ENCODE results near the gene OSBP2. TPM values are rescaled to one million over a fixed set of nuclear protein-coding genes. Genes with fewer than 3 reads are reported as not detected.

OSBP2 gene
- total and polyA plus RNA-seq, 2 of the 13 experiments (the other 11 are each of a cell fraction or from before 2014, with no cell fraction given): 5.0 to 7.7 TPM

DNA sequence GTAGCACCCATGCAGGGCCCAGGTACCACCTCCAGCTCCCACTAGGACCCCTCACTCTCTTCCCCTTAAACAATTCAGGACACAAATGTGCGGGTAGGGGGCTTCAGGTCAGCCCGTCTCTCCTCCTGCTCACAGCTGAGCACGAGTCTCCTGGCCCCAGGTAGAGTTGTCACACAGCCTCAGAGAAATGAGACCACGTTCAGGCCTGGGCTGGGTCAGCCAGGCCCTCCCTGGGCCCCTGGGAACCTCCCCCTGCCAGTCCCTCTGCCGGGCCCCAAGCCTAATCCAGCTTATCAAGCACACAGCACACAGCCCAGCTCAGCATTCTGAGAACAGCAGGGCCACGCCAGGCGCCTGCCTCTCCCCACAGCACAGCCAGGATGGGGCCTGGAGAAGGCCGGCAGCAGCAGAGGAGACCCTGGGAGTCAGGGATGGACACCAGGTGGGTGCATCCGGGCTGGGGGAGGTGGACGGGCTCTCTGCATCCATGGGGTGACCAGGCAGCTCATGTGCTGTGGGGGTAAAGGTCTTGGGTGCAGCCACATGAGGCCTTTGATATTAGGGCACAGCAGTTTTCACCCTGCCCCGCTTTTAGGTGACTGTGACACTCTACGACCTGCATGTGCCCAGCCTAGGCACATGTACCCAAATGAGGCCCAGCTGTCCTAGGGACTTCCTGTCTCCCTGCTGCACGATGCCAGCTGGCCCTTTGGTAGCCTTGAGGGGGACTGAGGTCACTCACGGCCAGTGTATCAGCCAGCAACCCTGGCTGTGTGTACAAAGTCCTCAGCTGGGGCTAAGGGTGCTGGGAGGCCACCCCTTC lies 186.9 kb downstream of the OSBP2 start (continued):
- TF ChIP-seq ZNF816 (CRISPR knock-in tag; IDR thresholded peaks at IDR 0.05; ENCODE audit: borderline replicate concordance): no peak
- TF ChIP-seq, protein P1, sequence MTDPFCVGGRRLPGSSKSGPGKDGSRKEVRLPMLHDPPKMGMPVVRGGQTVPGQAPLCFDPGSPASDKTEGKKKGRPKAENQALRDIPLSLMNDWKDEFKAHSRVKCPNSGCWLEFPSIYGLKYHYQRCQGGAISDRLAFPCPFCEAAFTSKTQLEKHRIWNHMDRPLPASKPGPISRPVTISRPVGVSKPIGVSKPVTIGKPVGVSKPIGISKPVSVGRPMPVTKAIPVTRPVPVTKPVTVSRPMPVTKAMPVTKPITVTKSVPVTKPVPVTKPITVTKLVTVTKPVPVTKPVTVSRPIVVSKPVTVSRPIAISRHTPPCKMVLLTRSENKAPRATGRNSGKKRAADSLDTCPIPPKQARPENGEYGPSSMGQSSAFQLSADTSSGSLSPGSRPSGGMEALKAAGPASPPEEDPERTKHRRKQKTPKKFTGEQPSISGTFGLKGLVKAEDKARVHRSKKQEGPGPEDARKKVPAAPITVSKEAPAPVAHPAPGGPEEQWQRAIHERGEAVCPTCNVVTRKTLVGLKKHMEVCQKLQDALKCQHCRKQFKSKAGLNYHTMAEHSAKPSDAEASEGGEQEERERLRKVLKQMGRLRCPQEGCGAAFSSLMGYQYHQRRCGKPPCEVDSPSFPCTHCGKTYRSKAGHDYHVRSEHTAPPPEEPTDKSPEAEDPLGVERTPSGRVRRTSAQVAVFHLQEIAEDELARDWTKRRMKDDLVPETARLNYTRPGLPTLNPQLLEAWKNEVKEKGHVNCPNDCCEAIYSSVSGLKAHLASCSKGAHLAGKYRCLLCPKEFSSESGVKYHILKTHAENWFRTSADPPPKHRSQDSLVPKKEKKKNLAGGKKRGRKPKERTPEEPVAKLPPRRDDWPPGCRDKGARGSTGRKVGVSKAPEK (CRISPR knock-in tag; IDR thresholded peaks at IDR 0.05; ENCODE audit: borderline replicate concordance): no peak
- TF ChIP-seq ZNF557 (CRISPR knock-in tag; IDR thresholded peaks at IDR 0.05): no peak
- TF ChIP-seq, protein P2, sequence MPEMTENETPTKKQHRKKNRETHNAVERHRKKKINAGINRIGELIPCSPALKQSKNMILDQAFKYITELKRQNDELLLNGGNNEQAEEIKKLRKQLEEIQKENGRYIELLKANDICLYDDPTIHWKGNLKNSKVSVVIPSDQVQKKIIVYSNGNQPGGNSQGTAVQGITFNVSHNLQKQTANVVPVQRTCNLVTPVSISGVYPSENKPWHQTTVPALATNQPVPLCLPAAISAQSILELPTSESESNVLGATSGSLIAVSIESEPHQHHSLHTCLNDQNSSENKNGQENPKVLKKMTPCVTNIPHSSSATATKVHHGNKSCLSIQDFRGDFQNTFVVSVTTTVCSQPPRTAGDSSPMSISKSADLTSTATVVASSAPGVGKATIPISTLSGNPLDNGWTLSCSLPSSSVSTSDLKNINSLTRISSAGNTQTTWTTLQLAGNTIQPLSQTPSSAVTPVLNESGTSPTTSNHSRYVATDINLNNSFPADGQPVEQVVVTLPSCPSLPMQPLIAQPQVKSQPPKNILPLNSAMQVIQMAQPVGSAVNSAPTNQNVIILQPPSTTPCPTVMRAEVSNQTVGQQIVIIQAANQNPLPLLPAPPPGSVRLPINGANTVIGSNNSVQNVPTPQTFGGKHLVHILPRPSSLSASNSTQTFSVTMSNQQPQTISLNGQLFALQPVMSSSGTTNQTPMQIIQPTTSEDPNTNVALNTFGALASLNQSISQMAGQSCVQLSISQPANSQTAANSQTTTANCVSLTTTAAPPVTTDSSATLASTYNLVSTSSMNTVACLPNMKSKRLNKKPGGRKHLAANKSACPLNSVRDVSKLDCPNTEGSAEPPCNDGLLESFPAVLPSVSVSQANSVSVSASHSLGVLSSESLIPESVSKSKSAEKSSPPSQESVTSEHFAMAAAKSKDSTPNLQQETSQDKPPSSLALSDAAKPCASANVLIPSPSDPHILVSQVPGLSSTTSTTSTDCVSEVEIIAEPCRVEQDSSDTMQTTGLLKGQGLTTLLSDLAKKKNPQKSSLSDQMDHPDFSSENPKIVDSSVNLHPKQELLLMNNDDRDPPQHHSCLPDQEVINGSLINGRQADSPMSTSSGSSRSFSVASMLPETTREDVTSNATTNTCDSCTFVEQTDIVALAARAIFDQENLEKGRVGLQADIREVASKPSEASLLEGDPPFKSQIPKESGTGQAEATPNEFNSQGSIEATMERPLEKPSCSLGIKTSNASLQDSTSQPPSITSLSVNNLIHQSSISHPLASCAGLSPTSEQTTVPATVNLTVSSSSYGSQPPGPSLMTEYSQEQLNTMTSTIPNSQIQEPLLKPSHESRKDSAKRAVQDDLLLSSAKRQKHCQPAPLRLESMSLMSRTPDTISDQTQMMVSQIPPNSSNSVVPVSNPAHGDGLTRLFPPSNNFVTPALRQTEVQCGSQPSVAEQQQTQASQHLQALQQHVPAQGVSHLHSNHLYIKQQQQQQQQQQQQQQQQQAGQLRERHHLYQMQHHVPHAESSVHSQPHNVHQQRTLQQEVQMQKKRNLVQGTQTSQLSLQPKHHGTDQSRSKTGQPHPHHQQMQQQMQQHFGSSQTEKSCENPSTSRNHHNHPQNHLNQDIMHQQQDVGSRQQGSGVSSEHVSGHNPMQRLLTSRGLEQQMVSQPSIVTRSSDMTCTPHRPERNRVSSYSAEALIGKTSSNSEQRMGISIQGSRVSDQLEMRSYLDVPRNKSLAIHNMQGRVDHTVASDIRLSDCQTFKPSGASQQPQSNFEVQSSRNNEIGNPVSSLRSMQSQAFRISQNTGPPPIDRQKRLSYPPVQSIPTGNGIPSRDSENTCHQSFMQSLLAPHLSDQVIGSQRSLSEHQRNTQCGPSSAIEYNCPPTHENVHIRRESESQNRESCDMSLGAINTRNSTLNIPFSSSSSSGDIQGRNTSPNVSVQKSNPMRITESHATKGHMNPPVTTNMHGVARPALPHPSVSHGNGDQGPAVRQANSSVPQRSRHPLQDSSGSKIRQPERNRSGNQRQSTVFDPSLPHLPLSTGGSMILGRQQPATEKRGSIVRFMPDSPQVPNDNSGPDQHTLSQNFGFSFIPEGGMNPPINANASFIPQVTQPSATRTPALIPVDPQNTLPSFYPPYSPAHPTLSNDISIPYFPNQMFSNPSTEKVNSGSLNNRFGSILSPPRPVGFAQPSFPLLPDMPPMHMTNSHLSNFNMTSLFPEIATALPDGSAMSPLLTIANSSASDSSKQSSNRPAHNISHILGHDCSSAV (CRISPR knock-in tag; IDR thresholded peaks at IDR 0.05; ENCODE audit: borderline replicate concordance): no peak
- TF ChIP-seq HNRNPLL (IDR thresholded peaks at IDR 0.05; ENCODE audit: low read depth, low read length, poor library complexity, severe bottlenecking): peak; percentile 35
- no peak for TF ChIP-seq ZNF547 (CRISPR knock-in tag; IDR thresholded peaks at IDR 0.05)
- no peak for TF ChIP-seq KLF9 (CRISPR knock-in tag; IDR thresholded peaks at IDR 0.05; ENCODE audit: low read depth)
- TF ChIP-seq ZFX (CRISPR knock-in tag; IDR thresholded peaks at IDR 0.05; ENCODE audit: low read depth): peak; percentile 86
- TF ChIP-seq, protein P3, sequence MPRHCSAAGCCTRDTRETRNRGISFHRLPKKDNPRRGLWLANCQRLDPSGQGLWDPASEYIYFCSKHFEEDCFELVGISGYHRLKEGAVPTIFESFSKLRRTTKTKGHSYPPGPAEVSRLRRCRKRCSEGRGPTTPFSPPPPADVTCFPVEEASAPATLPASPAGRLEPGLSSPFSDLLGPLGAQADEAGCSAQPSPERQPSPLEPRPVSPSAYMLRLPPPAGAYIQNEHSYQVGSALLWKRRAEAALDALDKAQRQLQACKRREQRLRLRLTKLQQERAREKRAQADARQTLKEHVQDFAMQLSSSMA (CRISPR knock-in tag; IDR thresholded peaks at IDR 0.05): no peak
- TF ChIP-seq, protein P4, sequence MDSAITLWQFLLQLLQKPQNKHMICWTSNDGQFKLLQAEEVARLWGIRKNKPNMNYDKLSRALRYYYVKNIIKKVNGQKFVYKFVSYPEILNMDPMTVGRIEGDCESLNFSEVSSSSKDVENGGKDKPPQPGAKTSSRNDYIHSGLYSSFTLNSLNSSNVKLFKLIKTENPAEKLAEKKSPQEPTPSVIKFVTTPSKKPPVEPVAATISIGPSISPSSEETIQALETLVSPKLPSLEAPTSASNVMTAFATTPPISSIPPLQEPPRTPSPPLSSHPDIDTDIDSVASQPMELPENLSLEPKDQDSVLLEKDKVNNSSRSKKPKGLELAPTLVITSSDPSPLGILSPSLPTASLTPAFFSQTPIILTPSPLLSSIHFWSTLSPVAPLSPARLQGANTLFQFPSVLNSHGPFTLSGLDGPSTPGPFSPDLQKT (CRISPR knock-in tag; IDR thresholded peaks at IDR 0.05; ENCODE audit: borderline replicate concordance): no peak
- TF ChIP-seq HNRNPUL1 (IDR thresholded peaks at IDR 0.05; ENCODE audit: low read depth, low read length): no peak
- no peak; the same call in 1 of the 2 replicates for TF ChIP-seq TGIF2 (CRISPR knock-in tag; IDR thresholded peaks at IDR 0.05)
- no peak for TF ChIP-seq SMAD3 (CRISPR knock-in tag; IDR thresholded peaks at IDR 0.05)
- no peak for TF ChIP-seq NFKBIZ (CRISPR knock-in tag; IDR thresholded peaks at IDR 0.05)
- TF ChIP-seq, protein P5, sequence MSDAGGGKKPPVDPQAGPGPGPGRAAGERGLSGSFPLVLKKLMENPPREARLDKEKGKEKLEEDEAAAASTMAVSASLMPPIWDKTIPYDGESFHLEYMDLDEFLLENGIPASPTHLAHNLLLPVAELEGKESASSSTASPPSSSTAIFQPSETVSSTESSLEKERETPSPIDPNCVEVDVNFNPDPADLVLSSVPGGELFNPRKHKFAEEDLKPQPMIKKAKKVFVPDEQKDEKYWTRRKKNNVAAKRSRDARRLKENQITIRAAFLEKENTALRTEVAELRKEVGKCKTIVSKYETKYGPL (CRISPR knock-in tag; IDR thresholded peaks at IDR 0.05): no peak
